Measurements from ENCODE around the gene C2CD2. TPM values are rescaled to one million over a fixed set of nuclear protein-coding genes. Genes with fewer than 3 reads are reported as not detected.

The C2CD2 gene
- total RNA-seq, 5 donors from 2014 or later (not counting 1 experiment from before 2014, with no cell fraction given) = 7.7 to 15.0 (median 9.5) TPM

DNA sequence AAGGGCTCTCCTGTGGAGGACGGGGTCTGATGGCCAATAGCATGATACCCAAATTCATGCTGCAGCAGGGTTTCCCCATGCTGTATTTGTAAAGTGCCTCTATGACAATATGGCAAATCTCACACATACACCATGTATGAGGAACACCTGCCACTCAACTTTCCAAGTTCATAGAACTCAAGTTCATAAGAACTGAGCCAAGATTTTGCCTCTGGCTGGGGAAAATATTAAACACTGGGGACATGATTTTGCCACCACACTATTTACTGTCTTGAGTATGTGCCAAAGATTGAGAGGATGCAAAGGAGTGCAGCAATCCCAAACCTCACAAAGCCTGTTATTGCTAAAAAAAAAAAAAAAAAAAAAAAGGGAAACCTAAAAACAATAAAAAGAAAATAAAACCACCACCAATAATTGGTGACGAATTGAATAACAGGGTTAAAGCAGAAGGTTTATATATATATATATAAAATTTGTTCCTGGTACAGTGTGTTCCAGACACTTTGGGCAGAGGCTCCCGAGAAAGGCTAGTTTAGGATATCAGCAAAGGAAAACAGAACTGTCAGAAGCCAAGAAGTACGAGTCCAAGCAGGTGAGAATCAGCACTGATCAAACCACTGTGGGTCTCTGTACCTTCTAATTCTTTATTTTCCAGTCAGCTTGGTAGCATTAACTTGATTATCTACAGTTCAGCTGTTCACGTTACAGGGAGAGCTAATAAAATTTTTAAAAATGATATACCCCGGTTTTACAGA lies 32.0 kb upstream of the C2CD2 start:
- no peaks in the 10 kb centered on the region for H3K4me1 Mint-ChIP-seq
- ChIA-PET POLR2A (interaction anchor here in 1 of 2 donors (0.7 kb wide), 1 partner anchor 25 kb away, joined by 4 read pairs; no protein-coding TSS in a partner anchor), CTCF (interaction anchor here in 1 of 2 donors (0.6 kb wide), 1 partner anchor 402 kb away, joined by 5 read pairs; no protein-coding TSS in a partner anchor)
- H3K9me3 Mint-ChIP-seq = peaks cover 4 to 11% (median 10%) of the 10 kb centered on the region in 3 donors
- Histone ChIP-seq H3K36me3 (ENCODE audit: control insufficient read depth in 2 of 2, extremely low read depth in 1 of 2, insufficient read depth in 1 of 2, low read length in 1 of 2) (peaks cover 0 to 7% of the 10 kb centered on the region in 2 donors), H3K27ac (ENCODE audit: low read length) (no peak overlapping the region), H3K27me3 (replicated peaks in 1 of 2; ENCODE audit: control insufficient read depth in 2 of 2, extremely low read depth in 1 of 2, insufficient read depth in 2 of 2, low read length in 1 of 2) (no peaks in the 10 kb centered on the region), H3K4me1 (ENCODE audit: control insufficient read depth in 1 of 2, extremely low read depth in 1 of 2, insufficient read depth in 2 of 2, low read length in 2 of 2) (no peaks in the 10 kb centered on the region), H3K9me3 (no peaks in the 10 kb centered on the region), H3K4me3 (ENCODE audit: control insufficient read depth in 1 of 2, extremely low read depth in 1 of 2, low read length in 1 of 2) (no peak overlapping the region)
- ATAC-seq (replicated peaks in 1 of 4) = no peak
- WGBS (ENCODE audit: insufficient coverage) = 100% methylated on average over 1 of the region's 6 CpGs
- no peak for DNase-seq
- H3K4me3 Mint-ChIP-seq = no peak overlapping the region
- peaks cover 9% of the 10 kb centered on the region for H3K36me3 Mint-ChIP-seq
- peaks cover 0 to 2% of the 10 kb centered on the region in 2 donors for H3K27me3 Mint-ChIP-seq
- no peak overlapping the region for H3K27ac Mint-ChIP-seq

DNA sequence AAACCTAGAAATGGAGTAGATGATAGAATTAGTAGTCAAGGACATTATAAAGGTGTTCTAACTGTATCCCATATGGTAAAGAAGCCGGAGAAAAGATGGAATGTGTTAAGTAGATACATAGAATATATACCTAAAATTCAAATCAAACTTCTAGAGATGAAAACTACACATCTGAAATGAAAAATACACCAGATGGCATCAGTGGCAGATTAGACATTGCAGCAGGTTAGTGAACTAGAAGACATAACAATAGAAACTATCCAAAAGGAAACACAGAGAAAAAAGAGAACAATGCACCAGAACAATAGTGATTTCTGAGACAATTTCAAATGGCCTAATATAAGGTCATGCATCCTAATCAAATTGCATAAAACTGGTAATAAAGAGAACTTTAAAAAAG lies 29.4 kb upstream of the C2CD2 start:
- H3K36me3 ChIP-seq (ENCODE audit: control insufficient read depth in 2 of 2, extremely low read depth in 1 of 2, insufficient read depth in 1 of 2, low read length in 1 of 2) = no peaks in the 10 kb centered on the region
- ChIA-PET POLR2A (interaction anchor here in 1 of 2 donors (0.6 kb wide), 1 partner anchor 38 kb away, joined by 3 read pairs; no protein-coding TSS in a partner anchor), CTCF (no interaction called here)
- Mint-ChIP-seq H3K27ac (no peak overlapping the region), H3K36me3 (peaks cover 7% of the 10 kb centered on the region), H3K4me1 (no peaks in the 10 kb centered on the region), H3K27me3 (peaks cover 0 to 7% of the 10 kb centered on the region in 2 donors), H3K4me3 (no peak overlapping the region), H3K9me3 (peaks cover 10 to 18% (median 16%) of the 10 kb centered on the region in 3 donors)
- H3K27me3 ChIP-seq (replicated peaks in 1 of 2; ENCODE audit: control insufficient read depth in 2 of 2, extremely low read depth in 1 of 2, insufficient read depth in 2 of 2, low read length in 1 of 2) = peaks cover 0 to 7% of the 10 kb centered on the region in 2 experiments
- H3K4me3 ChIP-seq (ENCODE audit: control insufficient read depth in 1 of 2, extremely low read depth in 1 of 2, low read length in 1 of 2) = no peak overlapping the region
- no peak overlapping the region for H3K27ac ChIP-seq (ENCODE audit: low read length)
- H3K4me1 ChIP-seq (ENCODE audit: control insufficient read depth in 1 of 2, extremely low read depth in 1 of 2, insufficient read depth in 2 of 2, low read length in 2 of 2) = no peaks in the 10 kb centered on the region
- DNase-seq (no peak), ATAC-seq (replicated peaks in 1 of 4) (no peak)
- no peaks in the 10 kb centered on the region for H3K9me3 ChIP-seq
- no CpG with 5 or more reads among the region's 1 CpG for WGBS (ENCODE audit: insufficient coverage)

GRCh38 chr21:41980561-41980960 lies 26.7 kb upstream of the C2CD2 start:
- DNase-seq (no peak), ATAC-seq (replicated peaks in 1 of 4) (no peak)
- POLR2A ChIA-PET = interaction anchor here in 1 of 2 donors (0.5 kb wide), 1 partner anchor 33 kb away, joined by 3 read pairs; no protein-coding TSS in a partner anchor
- Histone ChIP-seq H3K4me3 (ENCODE audit: control insufficient read depth in 1 of 2, extremely low read depth in 1 of 2, low read length in 1 of 2) (no peak overlapping the region), H3K4me1 (ENCODE audit: control insufficient read depth in 1 of 2, extremely low read depth in 1 of 2, insufficient read depth in 2 of 2, low read length in 2 of 2) (no peaks in the 10 kb centered on the region), H3K27me3 (replicated peaks in 1 of 2; ENCODE audit: control insufficient read depth in 2 of 2, extremely low read depth in 1 of 2, insufficient read depth in 2 of 2, low read length in 1 of 2) (peaks cover 0 to 7% of the 10 kb centered on the region in 2 experiments), H3K36me3 (ENCODE audit: control insufficient read depth in 2 of 2, extremely low read depth in 1 of 2, insufficient read depth in 1 of 2, low read length in 1 of 2) (no peaks in the 10 kb centered on the region), H3K27ac (ENCODE audit: low read length) (no peak overlapping the region), H3K9me3 (no peaks in the 10 kb centered on the region)
- CTCF ChIA-PET = interaction anchor here (0.7 kb wide), 2 partner anchors 78 to 143 kb away, joined by 3 to 4 read pairs; no protein-coding TSS in a partner anchor
- Mint-ChIP-seq H3K36me3 (peaks cover 7% of the 10 kb centered on the region), H3K27ac (no peak overlapping the region), H3K4me1 (no peaks in the 10 kb centered on the region), H3K9me3 (peaks cover 10 to 18% (median 16%) of the 10 kb centered on the region in 3 donors), H3K27me3 (peaks cover 0 to 7% of the 10 kb centered on the region in 2 donors), H3K4me3 (no peak overlapping the region)

- H3K27ac Mint-ChIP-seq = no peak overlapping the region
- ChIA-PET POLR2A (no interaction called here), CTCF (no interaction called here)
- no peaks in the 10 kb centered on the region for H3K36me3 ChIP-seq (ENCODE audit: control insufficient read depth in 2 of 2, extremely low read depth in 1 of 2, insufficient read depth in 1 of 2, low read length in 1 of 2)
- H3K27ac ChIP-seq (ENCODE audit: low read length) = no peak overlapping the region
- peaks cover 0 to under 1% of the 10 kb centered on the region in 2 experiments for H3K4me1 ChIP-seq (ENCODE audit: control insufficient read depth in 1 of 2, extremely low read depth in 1 of 2, insufficient read depth in 2 of 2, low read length in 2 of 2)
- no peaks in the 10 kb centered on the region for H3K9me3 ChIP-seq
- no peak overlapping the region for H3K4me3 Mint-ChIP-seq
- H3K27me3 ChIP-seq (replicated peaks in 1 of 2; ENCODE audit: control insufficient read depth in 2 of 2, extremely low read depth in 1 of 2, insufficient read depth in 2 of 2, low read length in 1 of 2) = peaks cover 0 to 7% of the 10 kb centered on the region in 2 experiments
- peaks cover 7% of the 10 kb centered on the region for H3K36me3 Mint-ChIP-seq
- peaks cover 0 to 7% of the 10 kb centered on the region in 2 donors for H3K27me3 Mint-ChIP-seq
- H3K9me3 Mint-ChIP-seq = peaks cover 10 to 18% (median 16%) of the 10 kb centered on the region in 3 donors
- ATAC-seq (replicated peaks in 1 of 4) (no peak), DNase-seq (peak in 1 of 35 experiments; percentile 4)
- no peak overlapping the region for H3K4me3 ChIP-seq (ENCODE audit: control insufficient read depth in 1 of 2, extremely low read depth in 1 of 2, low read length in 1 of 2)
- H3K4me1 Mint-ChIP-seq = peaks cover 3 to 5% (median 3%) of the 10 kb centered on the region in 3 donors
- WGBS (ENCODE audit: insufficient coverage) = 94% methylated on average over 5 of the region's 7 CpGs
Measured at GRCh38 chr21:41979751-41980369, 26.0 kb upstream of the C2CD2 start.

GRCh38 chr21:41979335-41979734 lies 25.5 kb upstream of the C2CD2 start:
- H3K4me3 Mint-ChIP-seq = no peak overlapping the region
- POLR2A ChIA-PET = no interaction called here
- DNase-seq = peak in 1 of 35 experiments; percentile 2
- CTCF ChIA-PET = no interaction called here
- no peak overlapping the region for H3K27ac ChIP-seq (ENCODE audit: low read length)
- H3K9me3 ChIP-seq = no peaks in the 10 kb centered on the region
- no peak overlapping the region for H3K4me3 ChIP-seq (ENCODE audit: control insufficient read depth in 1 of 2, extremely low read depth in 1 of 2, low read length in 1 of 2)
- H3K36me3 ChIP-seq (ENCODE audit: control insufficient read depth in 2 of 2, extremely low read depth in 1 of 2, insufficient read depth in 1 of 2, low read length in 1 of 2) = no peaks in the 10 kb centered on the region
- 85% methylated on average over 3 of the region's 4 CpGs for WGBS (ENCODE audit: insufficient coverage)
- peaks cover 0 to 6% of the 10 kb centered on the region in 2 experiments for H3K4me1 ChIP-seq (ENCODE audit: control insufficient read depth in 1 of 2, extremely low read depth in 1 of 2, insufficient read depth in 2 of 2, low read length in 2 of 2)
- no peak for ATAC-seq (replicated peaks in 1 of 4)
- peaks cover 8 to 10% (median 8%) of the 10 kb centered on the region in 3 donors for H3K4me1 Mint-ChIP-seq
- H3K27ac Mint-ChIP-seq = no peak overlapping the region
- peaks cover 10 to 18% (median 16%) of the 10 kb centered on the region in 3 donors for H3K9me3 Mint-ChIP-seq
- peaks cover 7% of the 10 kb centered on the region for H3K36me3 Mint-ChIP-seq
- H3K27me3 Mint-ChIP-seq = peaks cover 0 to 7% of the 10 kb centered on the region in 2 donors
- peaks cover 0 to 7% of the 10 kb centered on the region in 2 experiments for H3K27me3 ChIP-seq (replicated peaks in 1 of 2; ENCODE audit: control insufficient read depth in 2 of 2, extremely low read depth in 1 of 2, insufficient read depth in 2 of 2, low read length in 1 of 2)

GRCh38 chr21:41977034-41977950 lies 23.5 kb upstream of the C2CD2 start:
- H3K27ac Mint-ChIP-seq = no peak overlapping the region
- H3K36me3 ChIP-seq (ENCODE audit: control insufficient read depth in 2 of 2, extremely low read depth in 1 of 2, insufficient read depth in 1 of 2, low read length in 1 of 2) = no peaks in the 10 kb centered on the region
- peaks cover 0 to 10% of the 10 kb centered on the region in 2 experiments for H3K27me3 ChIP-seq (replicated peaks in 1 of 2; ENCODE audit: control insufficient read depth in 2 of 2, extremely low read depth in 1 of 2, insufficient read depth in 2 of 2, low read length in 1 of 2)
- no peak for ATAC-seq (replicated peaks in 1 of 4)
- H3K4me1 ChIP-seq (ENCODE audit: control insufficient read depth in 1 of 2, extremely low read depth in 1 of 2, insufficient read depth in 2 of 2, low read length in 2 of 2) = peaks cover 0 to 16% of the 10 kb centered on the region in 2 experiments
- peak in 2 of 35 experiments; percentile 3 to 9 for DNase-seq
- WGBS (ENCODE audit: insufficient coverage) = 93% methylated on average over 13 of the region's 17 CpGs
- peaks cover 7 to 8% (median 7%) of the 10 kb centered on the region in 3 donors for H3K9me3 Mint-ChIP-seq
- ChIA-PET POLR2A (no interaction called here), CTCF (no interaction called here)
- no peak overlapping the region for H3K4me3 ChIP-seq (ENCODE audit: control insufficient read depth in 1 of 2, extremely low read depth in 1 of 2, low read length in 1 of 2)
- peaks cover 4% of the 10 kb centered on the region for H3K36me3 Mint-ChIP-seq
- H3K27ac ChIP-seq (ENCODE audit: low read length) = no peak overlapping the region
- H3K27me3 Mint-ChIP-seq = peaks cover 0 to 4% of the 10 kb centered on the region in 2 donors
- no peaks in the 10 kb centered on the region for H3K9me3 ChIP-seq
- H3K4me1 Mint-ChIP-seq = peaks cover 14 to 21% (median 16%) of the 10 kb centered on the region in 3 donors
- H3K4me3 Mint-ChIP-seq = no peak overlapping the region

Measured in T-cell (primary cell).